ENCODE data around the gene LAMP1.
A peak's percentile ranks its signal among the peaks of the same experiment; 100 is the strongest.
"Not testable (repeated sequence)": the region's sequence is repeated elsewhere in the genome, so short reads cannot be mapped to it uniquely, and the experiment has no call there.

The LAMP1 gene

DNA sequence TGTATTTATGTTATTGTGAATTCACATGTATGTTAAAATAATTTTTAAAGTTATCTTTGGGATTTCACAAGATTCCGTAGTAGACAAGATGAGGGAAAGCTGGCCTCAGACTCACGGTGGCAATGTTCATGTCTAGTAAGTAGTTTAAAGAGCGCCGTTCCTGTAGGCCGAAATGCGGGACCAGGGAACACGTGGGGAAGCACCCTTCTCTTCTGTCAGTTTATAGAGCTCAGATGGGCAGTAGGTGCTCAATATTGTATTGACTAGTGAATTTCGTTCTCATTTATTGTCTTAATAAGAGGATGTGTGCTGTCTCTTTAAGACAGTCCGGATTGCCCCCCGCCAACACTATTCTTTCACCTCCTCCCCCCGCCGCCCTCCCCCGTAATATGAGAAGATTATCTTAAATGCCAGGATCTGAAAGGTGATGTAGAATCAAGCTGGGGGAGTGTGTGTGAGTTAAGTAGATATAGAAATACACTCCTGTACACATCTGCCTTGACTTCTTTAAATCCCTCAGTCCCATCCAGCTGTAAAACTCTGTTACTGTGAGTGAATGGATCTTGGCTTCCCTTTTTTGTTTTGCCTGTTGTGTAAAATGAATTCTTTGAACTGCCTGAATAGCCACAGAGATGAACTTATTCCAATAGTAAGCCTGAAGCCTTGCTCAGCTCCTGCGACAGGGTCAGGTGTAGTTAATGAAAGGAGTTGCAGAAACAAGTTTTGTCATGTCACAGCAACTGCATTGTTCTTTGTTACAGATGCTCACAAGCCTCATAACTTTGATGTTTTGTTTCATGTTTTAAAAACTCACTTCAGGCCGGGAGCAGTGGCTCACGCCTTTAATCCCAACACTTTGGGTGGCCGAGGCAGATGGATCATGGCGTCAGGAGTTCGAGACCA, 1.3 kb downstream of the LAMP1 start:
- no peak for TF ChIP-seq ZFX (IDR thresholded peaks at IDR 0.05)
- TF ChIP-seq, protein P1, sequence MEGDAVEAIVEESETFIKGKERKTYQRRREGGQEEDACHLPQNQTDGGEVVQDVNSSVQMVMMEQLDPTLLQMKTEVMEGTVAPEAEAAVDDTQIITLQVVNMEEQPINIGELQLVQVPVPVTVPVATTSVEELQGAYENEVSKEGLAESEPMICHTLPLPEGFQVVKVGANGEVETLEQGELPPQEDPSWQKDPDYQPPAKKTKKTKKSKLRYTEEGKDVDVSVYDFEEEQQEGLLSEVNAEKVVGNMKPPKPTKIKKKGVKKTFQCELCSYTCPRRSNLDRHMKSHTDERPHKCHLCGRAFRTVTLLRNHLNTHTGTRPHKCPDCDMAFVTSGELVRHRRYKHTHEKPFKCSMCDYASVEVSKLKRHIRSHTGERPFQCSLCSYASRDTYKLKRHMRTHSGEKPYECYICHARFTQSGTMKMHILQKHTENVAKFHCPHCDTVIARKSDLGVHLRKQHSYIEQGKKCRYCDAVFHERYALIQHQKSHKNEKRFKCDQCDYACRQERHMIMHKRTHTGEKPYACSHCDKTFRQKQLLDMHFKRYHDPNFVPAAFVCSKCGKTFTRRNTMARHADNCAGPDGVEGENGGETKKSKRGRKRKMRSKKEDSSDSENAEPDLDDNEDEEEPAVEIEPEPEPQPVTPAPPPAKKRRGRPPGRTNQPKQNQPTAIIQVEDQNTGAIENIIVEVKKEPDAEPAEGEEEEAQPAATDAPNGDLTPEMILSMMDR (conservative IDR thresholded peaks at IDR 0.05), result no peak

DNA sequence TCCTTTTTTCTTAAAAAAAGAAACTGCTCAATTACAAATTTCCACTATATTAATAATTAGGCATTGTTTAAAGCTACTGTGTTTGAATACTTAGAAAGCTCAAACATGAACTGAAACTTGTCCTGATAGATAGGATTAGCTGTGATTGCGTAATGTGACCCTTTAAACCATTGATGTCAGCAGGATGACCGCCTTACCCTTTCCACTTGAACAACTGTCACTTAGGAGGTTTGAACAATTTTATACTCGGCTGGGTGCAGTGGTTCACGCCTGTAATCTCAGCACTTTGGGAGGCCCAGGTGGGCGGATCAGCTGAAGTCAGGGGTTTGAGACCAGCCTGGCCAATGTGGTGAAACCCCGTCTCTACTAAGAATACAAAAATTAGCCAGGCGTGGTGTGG, 2.9 kb downstream of the LAMP1 start:
- TF ChIP-seq, protein P1 (conservative IDR thresholded peaks at IDR 0.05), result no peak
- no peak for TF ChIP-seq ZFX (IDR thresholded peaks at IDR 0.05)
- no peak overlapping the region for H3K27ac ChIP-seq

More for the DNA sequence above, 1.3 kb downstream of the LAMP1 start:
- H3K27ac ChIP-seq, result peak overlapping the region; percentile 75

DNA sequence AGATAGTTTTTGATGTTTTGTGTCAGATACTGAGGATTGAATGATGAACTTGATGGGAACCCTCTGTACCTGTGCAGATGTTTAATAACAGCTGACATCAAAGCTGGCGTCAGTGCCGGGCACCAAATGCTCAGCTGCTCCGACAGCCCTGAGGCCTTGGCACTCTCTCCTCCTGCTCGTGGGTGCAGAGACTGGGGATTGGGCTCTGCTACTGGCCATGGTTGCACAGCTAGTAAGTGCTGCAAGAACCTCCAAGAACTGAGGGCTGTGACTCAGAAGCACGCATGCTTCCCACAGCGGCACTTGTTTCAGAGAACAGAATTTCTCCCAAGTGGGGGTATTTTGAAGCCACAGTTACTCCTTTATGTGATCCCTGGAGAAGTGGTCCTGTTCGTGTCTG, 5.9 kb downstream of the LAMP1 start:
- TF ChIP-seq ZFX (IDR thresholded peaks at IDR 0.05), result no peak
- TF ChIP-seq, protein P1 (conservative IDR thresholded peaks at IDR 0.05), result no peak
- H3K27ac ChIP-seq, result no peak overlapping the region

DNA sequence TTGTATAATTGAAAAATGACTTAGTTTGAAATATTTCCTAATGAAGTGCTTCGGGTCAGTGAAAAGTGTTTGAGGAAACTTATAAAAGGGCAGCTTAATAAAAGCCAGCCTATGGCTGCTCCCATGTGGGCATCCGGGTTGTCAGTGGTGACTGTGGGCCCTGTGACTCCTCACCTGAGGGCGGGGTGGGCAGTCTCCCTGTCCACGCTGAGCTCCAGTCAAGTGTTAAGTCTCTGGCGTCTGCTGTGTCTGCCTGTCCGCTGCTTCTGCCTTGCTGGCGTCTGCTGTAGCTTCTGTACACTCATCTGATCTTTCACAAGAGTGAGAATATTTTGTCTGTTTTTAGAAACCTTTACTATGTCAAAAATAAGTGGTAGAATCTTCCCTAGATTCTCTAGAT, 7.1 kb downstream of the LAMP1 start:
- no peak overlapping the region for H3K27ac ChIP-seq
- TF ChIP-seq ZFX (IDR thresholded peaks at IDR 0.05), result no peak
- TF ChIP-seq, protein P1 (conservative IDR thresholded peaks at IDR 0.05), result no peak

DNA sequence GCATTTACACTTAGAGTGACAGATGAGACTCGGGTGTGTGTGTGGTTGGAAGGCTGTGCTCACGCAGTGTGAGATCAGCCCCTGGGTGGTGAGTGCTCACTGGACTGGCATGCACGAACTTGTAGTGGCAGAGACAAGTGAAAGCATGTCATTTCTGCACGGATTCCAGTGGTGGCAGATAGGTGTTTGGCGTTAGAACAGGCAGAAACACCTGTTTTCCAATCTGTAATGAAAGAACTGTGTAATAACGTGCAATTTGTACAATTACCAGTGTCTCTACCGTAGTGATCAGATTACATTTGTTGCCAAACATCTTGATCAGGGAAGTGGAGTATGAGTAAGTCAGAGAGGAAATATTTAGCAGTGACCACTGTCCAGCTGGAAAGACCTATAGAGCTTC, 8.2 kb downstream of the LAMP1 start:
- no peak for TF ChIP-seq ZFX (IDR thresholded peaks at IDR 0.05)
- TF ChIP-seq, protein P1 (conservative IDR thresholded peaks at IDR 0.05), result no peak
- no peak overlapping the region for H3K27ac ChIP-seq

DNA sequence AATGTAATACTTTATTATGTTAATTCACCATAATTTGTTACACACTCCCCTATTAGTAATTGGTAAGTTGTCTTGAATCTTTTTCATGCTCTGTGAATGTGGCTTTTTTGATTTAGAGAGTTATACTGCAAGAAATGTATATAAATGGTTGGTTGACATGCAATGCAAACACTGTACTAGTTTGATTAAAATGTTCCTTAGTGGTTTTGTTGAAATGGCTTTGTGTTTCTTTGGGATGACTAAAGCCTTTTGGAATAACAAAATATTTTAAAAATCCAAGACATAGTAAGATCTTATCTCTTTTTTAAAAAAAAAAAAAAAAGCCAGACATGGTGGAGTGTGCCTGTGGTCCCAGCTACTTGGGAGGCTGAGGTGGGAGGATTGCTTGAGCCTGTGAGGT, 10.5 kb downstream of the LAMP1 start:
- no peak overlapping the region for H3K27ac ChIP-seq
- TF ChIP-seq ZFX (IDR thresholded peaks at IDR 0.05), result no peak
- TF ChIP-seq, protein P1 (conservative IDR thresholded peaks at IDR 0.05), result no peak

DNA sequence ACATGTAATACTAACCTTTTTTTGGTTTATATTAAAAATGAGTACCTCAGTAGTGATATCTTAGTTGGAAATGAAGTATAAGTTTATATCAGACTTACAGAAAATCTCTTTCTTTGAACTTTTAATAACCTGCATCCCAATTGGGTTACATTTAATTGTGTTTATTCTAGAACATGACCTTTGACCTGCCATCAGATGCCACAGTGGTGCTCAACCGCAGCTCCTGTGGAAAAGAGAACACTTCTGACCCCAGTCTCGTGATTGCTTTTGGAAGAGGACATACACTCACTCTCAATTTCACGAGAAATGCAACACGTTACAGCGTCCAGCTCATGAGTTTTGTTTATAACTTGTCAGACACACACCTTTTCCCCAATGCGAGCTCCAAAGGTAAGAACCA, 12.4 kb downstream of the LAMP1 start:
- H3K27ac ChIP-seq, result no peak overlapping the region
- TF ChIP-seq, protein P1 (conservative IDR thresholded peaks at IDR 0.05), result no peak
- no peak for TF ChIP-seq ZFX (IDR thresholded peaks at IDR 0.05)

DNA sequence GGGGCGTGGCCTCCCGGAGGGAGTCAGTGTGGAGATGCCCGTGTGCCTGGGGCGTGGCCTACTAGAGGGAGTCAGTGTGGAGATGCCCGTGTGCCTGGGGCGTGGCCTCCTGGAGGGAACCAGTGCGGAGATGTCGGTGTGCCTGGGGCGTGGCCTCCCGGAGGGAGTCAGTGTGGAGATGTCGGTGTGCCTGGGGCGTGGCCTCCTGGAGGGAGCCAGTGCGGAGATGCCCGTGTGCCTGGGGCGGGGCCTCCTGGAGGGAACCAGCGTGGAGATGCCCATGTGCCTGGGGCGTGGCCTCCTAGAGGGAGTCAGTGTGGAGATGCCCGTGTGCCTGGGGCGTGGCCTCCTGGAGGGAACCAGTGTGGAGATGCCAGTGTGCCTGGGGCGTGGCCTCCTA, 17.1 kb downstream of the LAMP1 start:
- not testable (repeated sequence) for H3K27ac ChIP-seq

DNA sequence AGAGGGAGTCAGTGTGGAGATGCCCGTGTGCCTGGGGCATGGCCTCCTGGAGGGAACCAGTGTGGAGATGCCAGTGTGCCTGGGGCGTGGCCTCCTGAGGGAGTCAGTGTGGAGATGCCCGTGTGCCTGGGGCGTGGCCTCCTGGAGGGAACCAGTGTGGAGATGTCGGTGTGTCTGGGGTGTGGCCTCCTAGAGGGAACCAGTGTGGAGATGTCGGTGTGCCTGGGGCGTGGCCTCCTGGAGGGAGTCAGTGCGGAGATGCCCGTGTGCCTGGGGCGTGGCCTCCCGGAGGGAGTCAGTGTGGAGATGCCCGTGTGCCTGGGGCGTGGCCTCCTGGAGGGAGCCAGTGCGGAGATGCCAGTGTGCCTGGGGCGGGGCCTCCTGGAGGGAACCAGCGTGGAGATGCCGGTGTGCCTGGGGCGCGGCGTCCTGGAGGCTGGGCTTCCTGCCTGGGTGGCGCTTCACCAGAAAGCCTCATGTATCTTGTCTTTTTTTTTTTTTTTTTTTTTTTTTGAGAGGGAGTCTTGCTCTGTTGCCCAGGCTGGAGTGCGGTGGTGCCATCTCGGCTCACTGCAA, 17.9 kb downstream of the LAMP1 start:
- peak overlapping the region; percentile 3; the same call in 1 of the 2 replicates for H3K27ac ChIP-seq

Data from C4-2B (cell line).